ENCODE results near the gene TRIM72.
A peak's percentile ranks its signal among the peaks of the same experiment; 100 is the strongest.

Gene TRIM72

DNA sequence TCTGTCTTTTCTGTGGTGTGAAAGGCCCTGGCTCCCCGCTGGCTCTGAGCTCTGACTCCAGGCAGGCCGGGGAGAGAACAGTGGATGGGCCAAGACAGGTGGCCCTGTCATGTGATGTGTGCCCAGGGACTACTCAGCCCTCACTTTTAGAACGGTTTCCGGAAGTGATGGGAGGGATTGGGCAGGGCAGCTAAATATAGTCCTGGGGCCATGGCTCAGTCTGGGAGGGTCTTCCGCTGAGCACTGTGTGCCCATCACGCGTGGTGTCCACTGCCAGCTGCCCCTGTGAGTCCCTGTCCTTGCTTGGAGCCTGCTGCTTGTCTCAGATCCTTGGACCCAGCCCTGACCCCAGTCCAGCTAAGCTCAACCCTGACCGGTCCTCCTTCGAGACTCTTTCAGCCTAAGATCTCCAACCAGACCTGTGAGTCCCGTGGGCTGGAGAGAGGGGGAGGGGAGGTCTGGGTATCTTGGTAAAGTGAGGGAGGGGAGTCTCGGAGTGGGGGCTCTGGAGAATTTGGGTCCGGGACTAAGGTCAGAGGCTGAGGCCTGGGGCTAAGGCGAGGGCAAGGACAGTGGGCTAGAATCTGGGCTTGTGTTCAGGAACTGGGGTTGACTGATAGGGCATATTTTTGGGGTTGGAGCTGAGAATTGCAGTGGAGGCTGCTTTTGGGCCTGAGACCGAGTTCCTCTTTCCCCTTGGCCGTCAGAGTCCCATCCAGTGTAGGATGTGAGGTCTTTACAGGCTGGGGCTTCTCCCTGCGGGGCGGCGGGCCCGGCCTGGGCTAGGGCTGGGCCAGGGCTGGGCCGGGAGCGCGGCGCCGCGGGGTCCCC, at the start of gene TRIM72:
TRIM72 (plus strand) TSS at position 243 of the 831 bp plus-strand sequence. CDS start 620 bp downstream, outside the sequence.
- no peak for DNase-seq

DNA sequence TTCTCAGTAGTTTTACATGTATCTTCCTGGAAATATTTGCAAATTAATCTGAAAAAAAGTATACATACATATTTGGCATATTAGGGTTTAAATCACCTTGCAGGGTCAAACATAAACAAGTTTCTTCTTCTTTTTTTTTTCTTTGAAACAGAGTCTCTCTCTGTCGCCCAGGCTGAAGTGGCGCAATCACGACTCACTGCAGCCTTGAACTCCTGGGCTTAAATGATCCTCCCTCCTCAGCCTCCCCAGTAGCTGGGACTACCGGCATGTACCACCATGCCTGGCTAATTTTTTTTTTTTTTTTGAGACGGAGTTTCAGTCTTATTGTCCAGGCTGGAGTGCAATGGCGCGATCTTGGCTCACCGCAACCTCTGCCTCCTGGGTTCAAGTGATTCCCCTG, 46.6 kb upstream of the TRIM72 start:
- no peak for DNase-seq

GRCh38 chr16:31168848-31169247, 45.1 kb upstream of the TRIM72 start:
- no peak for DNase-seq

DNA sequence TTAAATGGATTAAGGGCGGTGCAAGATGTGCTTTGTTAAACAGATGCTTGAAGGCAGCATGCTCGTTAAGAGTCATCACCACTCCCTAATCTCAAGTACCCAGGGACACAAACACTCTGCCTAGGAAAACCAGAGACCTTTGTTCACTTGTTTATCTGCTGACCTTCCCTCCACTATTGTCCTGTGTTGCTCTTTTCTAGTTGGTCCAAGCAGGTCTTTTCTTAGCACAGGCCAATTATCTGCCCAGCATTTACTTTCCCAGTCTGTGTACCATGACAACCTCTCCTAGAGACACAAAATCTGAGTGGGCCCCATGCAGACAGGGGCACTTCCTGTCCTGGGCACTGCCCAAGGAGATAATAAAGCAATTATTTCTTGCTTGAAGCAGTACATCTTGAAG, 43.9 kb upstream of the TRIM72 start:
- peak; percentile 25 for DNase-seq

GRCh38 chr16:31177136-31177535, 36.8 kb upstream of the TRIM72 start:
- no peak for DNase-seq

GRCh38 chr16:31179219-31179746, 34.6 kb upstream of the TRIM72 start:
- no peak for DNase-seq

GRCh38 chr16:31179747-31180459, 34.0 kb upstream of the TRIM72 start, which contains the start of gene FUS:
TSS of gene FUS (plus strand) at chr16:31180139. CDS start at chr16:31180215, 76 bp downstream.
- DNase-seq: peak; percentile 100

DNA sequence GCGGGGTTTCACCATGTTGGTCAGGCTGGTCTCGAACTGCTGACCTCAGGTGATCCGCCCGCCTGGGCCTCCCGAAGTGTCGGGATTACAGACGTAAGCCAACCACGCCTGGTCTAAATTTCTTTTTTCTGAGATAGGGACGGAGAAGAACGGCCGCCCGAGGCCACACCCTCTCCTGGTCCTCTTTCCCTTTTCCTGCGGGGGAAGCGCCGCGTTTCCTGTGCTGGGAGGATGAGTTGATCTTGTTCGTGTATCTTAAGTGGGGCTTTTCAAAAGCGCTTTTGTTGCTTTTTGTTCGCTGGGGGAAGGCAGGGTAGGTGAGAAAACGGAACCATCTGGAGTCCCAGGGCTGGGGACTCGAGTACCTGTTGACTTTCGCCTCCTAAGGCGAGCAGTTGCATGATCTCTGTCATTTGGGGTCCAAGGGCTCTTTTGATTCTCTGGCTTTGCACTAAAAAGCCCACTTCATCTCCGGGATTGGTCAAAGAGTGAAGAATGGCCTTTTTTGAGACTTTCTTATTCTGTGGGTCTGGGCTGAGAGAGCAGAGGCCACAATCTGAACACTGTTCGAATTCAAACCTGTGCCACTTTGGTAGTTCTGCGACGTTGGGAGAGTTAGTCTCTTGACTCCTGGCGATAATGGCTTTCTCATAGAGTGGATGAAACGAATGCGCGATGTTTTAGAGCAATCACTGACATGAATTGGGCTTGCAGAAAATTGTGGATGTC, 32.7 kb upstream of the TRIM72 start:
- no peak for DNase-seq

DNA sequence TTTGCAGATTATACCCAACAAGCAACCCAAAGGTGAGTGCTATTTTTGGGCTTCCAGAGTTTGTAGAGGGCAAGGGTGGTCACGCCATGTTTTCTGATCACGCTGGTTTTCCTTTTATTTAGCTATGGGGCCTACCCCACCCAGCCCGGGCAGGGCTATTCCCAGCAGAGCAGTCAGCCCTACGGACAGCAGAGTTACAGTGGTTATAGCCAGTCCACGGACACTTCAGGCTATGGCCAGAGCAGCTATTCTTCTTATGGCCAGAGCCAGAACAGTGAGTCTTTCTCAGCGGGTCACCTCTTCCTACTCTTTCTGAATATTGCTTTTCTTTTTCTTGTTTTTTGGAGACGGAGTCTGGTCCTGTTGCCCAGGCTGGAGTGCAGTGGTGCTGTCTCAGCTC, 31.5 kb upstream of the TRIM72 start:
- DNase-seq: no peak

DNA sequence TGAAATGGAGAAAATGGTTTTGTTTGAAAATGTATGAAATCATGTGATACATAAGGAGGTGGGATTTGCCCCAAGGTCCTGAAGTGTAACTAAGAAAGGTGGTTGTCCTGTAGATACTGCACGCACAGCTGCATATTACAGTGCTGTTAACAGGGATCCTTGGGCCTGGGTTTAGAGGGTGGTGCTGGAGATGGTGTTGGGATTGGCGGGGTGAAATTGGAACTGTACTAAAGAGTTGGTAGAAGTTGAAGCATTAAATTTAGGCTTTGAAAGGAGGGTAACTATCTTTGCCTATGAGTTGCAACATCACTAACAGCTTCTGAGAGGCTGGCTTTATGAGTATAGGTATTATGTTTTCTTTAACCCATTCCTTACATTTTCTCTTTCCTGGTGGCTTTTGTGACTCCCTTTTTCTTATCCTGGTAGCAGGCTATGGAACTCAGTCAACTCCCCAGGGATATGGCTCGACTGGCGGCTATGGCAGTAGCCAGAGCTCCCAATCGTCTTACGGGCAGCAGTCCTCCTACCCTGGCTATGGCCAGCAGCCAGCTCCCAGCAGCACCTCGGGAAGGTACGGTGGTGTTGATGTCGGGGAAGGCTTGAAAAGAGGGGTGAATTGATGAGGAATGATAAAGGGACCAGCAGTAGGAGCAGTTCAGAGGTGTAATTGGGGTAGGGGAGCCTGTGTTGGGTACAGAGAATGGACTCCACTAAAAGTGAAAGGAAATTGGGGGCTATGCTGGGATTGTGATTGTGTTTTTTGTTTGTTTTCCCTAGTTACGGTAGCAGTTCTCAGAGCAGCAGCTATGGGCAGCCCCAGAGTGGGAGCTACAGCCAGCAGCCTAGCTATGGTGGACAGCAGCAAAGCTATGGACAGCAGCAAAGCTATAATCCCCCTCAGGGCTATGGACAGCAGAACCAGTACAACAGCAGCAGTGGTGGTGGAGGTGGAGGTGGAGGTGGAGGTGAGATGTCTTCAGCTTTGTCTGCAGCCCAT, 30.2 kb upstream of the TRIM72 start:
- DNase-seq: no peak

DNA sequence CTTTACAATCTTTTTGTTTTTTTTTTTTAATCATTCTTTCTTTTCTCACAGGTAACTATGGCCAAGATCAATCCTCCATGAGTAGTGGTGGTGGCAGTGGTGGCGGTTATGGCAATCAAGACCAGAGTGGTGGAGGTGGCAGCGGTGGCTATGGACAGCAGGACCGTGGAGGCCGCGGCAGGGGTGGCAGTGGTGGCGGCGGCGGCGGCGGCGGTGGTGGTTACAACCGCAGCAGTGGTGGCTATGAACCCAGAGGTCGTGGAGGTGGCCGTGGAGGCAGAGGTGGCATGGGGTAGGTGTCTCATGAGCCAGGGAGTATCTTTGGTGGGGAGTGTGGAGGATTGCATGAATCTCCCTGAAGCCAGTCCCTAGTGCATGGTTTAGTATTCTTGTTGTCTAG, 29.0 kb upstream of the TRIM72 start:
- DNase-seq: no peak

- DNase-seq: no peak
Observed at GRCh38 chr16:31185339-31185738, 28.6 kb upstream of the TRIM72 start.

GRCh38 chr16:31186176-31186575, 27.7 kb upstream of the TRIM72 start:
- no peak for DNase-seq

- no peak for DNase-seq
Observed at GRCh38 chr16:31186930-31187807, 26.8 kb upstream of the TRIM72 start.

- no peak for DNase-seq
Observed at GRCh38 chr16:31187808-31188189, 26.1 kb upstream of the TRIM72 start.

DNA sequence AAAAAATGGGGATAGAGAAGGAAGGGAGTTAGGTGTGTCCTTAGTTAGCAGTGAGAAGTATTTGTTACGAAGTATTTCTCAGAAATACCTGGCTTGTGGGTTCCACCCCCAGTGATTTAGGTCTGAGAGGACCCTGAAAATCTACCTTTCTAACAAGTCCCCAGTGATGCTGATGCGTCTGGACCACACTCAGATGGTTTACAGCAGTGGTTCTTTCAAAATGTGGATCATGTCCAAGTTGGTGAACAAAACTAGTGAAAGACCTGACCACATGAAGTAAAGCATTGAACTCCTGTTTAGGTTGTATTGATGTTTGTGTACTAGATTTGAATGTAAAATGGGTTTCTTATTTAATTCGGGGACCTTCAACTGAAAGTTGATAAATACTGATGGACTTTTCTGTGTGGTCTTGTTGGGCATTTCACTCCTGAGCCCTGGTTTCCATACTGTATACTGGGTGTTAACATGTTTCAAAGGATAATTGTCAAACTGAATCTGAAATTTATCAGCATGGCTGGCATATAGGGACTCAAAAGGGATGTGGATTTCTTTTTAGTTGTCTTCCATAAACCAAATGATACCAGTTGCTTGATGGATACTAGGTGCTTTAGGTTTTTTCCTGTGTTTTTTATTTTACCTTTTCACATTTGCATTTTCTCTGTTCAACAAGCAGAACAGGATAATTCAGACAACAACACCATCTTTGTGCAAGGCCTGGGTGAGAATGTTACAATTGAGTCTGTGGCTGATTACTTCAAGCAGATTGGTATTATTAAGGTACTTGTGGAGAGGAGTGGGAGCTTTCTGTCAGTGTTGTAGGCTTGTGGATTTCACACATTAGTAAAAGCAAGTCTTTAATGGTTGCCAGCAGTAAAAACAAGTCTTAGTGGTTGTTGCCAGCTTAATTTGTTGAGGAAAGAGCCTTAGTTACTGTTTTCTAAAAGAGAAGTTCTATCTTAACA, 25.2 kb upstream of the TRIM72 start:
- no peak for DNase-seq

- DNase-seq: no peak
Observed at GRCh38 chr16:31189412-31189778, 24.5 kb upstream of the TRIM72 start.

DNA sequence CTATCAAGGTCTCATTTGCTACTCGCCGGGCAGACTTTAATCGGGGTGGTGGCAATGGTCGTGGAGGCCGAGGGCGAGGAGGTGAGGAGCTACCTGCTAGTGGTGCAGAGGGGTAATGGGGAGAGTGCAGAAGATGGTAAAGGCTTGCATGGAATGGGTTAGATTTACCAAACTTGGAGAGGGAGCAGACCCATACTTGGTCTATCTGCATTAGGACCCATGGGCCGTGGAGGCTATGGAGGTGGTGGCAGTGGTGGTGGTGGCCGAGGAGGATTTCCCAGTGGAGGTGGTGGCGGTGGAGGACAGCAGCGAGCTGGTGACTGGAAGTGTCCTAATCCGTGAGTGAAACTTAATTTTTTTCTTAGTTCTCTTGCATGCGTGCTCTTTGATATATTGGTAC, 23.9 kb upstream of the TRIM72 start:
- DNase-seq: no peak

DNA sequence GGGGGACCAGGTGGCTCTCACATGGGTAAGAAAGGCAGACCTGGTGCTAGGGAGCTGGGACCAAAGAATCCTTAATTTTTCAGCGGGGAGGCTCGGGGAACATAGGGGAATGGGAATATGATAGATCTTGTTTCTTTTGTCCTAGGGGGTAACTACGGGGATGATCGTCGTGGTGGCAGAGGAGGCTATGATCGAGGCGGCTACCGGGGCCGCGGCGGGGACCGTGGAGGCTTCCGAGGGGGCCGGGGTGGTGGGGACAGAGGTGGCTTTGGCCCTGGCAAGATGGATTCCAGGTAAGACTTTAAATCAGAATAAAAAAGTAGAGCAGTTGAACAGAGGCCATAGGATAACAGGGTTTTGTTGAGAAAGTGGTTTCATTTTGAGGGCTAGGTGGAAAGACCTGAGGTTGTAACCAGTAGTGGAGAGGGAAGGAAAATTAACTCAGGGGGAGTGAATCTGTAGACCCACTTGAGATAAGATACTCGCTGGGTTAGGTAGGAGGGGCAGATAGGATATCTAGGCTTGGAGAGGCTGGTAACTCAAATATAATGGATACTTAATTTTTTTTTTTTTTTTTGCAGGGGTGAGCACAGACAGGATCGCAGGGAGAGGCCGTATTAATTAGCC, 23.0 kb upstream of the TRIM72 start:
- DNase-seq: no peak
